SH-SY5Y (cell line): Measurements from ENCODE around the gene FAIM2.

ENCODE experiments used
- GATA2 ChIP-seq: IDR thresholded peaks from 2 replicates; pipeline ENCODE4 v1.6.1; 2011; ENCODE audit warnings: mild to moderate bottlenecking, low read depth, low read length
- GATA3 ChIP-seq: IDR thresholded peaks from 2 replicates; pipeline ENCODE4 v1.6.1; 2011; ENCODE audit warnings: low read depth, mild to moderate bottlenecking, low read length, moderate library complexity

DNA sequence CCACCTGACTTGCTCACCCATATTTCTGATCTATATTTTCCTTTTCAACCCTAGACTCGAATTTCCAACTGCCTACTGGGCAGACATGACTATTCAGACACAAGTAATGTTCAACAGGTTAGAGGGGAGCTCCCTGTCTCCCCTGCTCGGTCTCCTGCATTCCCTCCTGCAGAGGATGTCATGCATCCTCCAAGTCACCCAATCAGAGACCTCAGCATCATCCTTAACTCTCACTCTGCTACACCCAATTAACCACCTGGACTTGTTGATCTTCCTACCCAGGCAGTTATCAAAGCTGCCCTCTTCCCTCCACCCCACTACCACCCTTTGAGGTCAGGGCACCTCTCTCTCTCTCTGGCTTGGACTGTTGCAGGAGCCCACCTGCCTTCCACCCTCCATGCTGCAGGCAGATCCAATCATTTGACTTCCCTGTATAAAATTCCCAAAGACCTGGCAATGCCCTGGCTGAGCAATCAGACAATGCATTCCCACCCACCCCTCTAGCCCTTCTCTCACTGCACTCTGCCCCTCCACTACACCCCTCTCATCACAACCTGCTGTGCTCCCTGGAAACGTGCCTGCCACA lies 10.9 kb downstream of the FAIM2 start:
- TF ChIP-seq GATA3 (no peak), GATA2 (no peak)
